Liver (tissue), 9 donors: ENCODE data around the gene PRPSAP2. TPM values are rescaled to one million over a fixed set of nuclear protein-coding genes. Genes with fewer than 3 reads are reported as not detected.

Source experiments
- DNase-seq: peaks from one replicate; pipeline ENCODE4 v3.0.0-alpha.2; 2017; ENCODE audit warnings: low spot score
- H3K27ac ChIP-seq, 2 donors: one replicate each; pipeline ENCODE4 v1.7.0; 2013; ENCODE audit warnings: inconsistent platforms in 2 of 2, low read length in 2 of 2, control low read depth in 1 of 2, low read depth in 1 of 2, mild to moderate bottlenecking in 1 of 2
- H3K27me3 ChIP-seq, 4 donors: one replicate each; pipeline versions ENCODE4 v1.6.1 to v1.7.0; 2013; ENCODE audit warnings: low read length in 3 of 4, inconsistent platforms in 1 of 4, mild to moderate bottlenecking in 1 of 4, moderate library complexity in 1 of 4; ENCODE audit not compliant: control insufficient read depth in 4 of 4, insufficient read depth in 4 of 4
- H3K36me3 ChIP-seq, 4 donors: one replicate each; pipeline versions ENCODE4 v1.6.1 to v1.7.0; 2013; ENCODE audit warnings: low read length in 3 of 4, mild to moderate bottlenecking in 3 of 4, low read depth in 1 of 4, moderate library complexity in 1 of 4; ENCODE audit not compliant: control insufficient read depth in 4 of 4, insufficient read depth in 3 of 4
- H3K4me1 ChIP-seq, 4 donors: one replicate each; pipeline versions ENCODE4 v1.6.1 to v1.7.0; 2013; ENCODE audit warnings: low read length in 3 of 4, mild to moderate bottlenecking in 3 of 4, moderate library complexity in 1 of 4; ENCODE audit not compliant: control insufficient read depth in 4 of 4, insufficient read depth in 4 of 4
- H3K4me3 ChIP-seq, 3 donors: one replicate each; pipeline versions ENCODE4 v1.6.1 to v1.7.0; 2013; ENCODE audit warnings: low read length in 3 of 3, control low read depth in 1 of 3, low read depth in 1 of 3, mild to moderate bottlenecking in 1 of 3
- H3K9ac ChIP-seq, 2 donors: one replicate each; pipeline ENCODE4 v1.7.0; 2013; ENCODE audit warnings: low read length in 2 of 2, mild to moderate bottlenecking in 2 of 2, moderate library complexity in 2 of 2, control low read depth in 1 of 2, low read depth in 1 of 2
- H3K9me3 ChIP-seq, 4 donors: one replicate each; pipeline versions ENCODE4 v1.6.1 to v1.7.0; 2013; ENCODE audit warnings: low read length in 3 of 4; ENCODE audit not compliant: control insufficient read depth in 4 of 4
- ATF3 ChIP-seq: IDR thresholded peaks from 2 replicates; pipeline ENCODE4 v1.6.1; 2016; ENCODE audit warnings: antibody characterized with exemption
- CTCF ChIP-seq: fragments of 150-350 bp; IDR thresholded peaks from 2 replicates; pipeline ENCODE4 v1.5.1; 2017; ENCODE audit warnings: improper control_type of control experiment, low read depth, low read length; ENCODE audit not compliant: missing input control
- EGR1 ChIP-seq, 2 donors: IDR thresholded peaks; 2 replicates each; pipeline ENCODE4 v1.6.1; 2016 to 2018; ENCODE audit warnings: antibody characterized with exemption in 2 of 2, low read depth in 2 of 2
- FOXA1 ChIP-seq: IDR thresholded peaks from 2 replicates; pipeline ENCODE4 v1.6.1; 2016; ENCODE audit warnings: antibody characterized with exemption
- FOXA2 ChIP-seq: IDR thresholded peaks from 2 replicates; pipeline ENCODE4 v1.6.1; 2016; ENCODE audit warnings: antibody characterized with exemption
- JUND ChIP-seq, 2 donors: IDR thresholded peaks; 2 replicates each; pipeline ENCODE4 v1.6.1; 2016; ENCODE audit warnings: antibody characterized with exemption in 2 of 2
- NR2F2 ChIP-seq: IDR thresholded peaks from 2 replicates; pipeline ENCODE4 v1.6.1; 2016; ENCODE audit warnings: antibody characterized with exemption
- RAD21 ChIP-seq, 2 donors: IDR thresholded peaks; 2 replicates each; pipeline ENCODE4 v1.6.1; 2016; ENCODE audit warnings: antibody characterized with exemption in 2 of 2, mild to moderate bottlenecking in 2 of 2
- REST ChIP-seq: IDR thresholded peaks from 2 replicates; pipeline ENCODE4 v1.6.1; 2016; ENCODE audit warnings: antibody characterized with exemption, mild to moderate bottlenecking
- SP1 ChIP-seq: IDR thresholded peaks from 2 replicates; pipeline ENCODE4 v1.6.1; 2018; ENCODE audit warnings: antibody characterized with exemption, mild to moderate bottlenecking
- TAF1 ChIP-seq: conservative IDR thresholded peaks from 2 replicates; pipeline ENCODE4 v1.6.1; 2016; ENCODE audit warnings: antibody characterized with exemption, mild to moderate bottlenecking
- YY1 ChIP-seq: IDR thresholded peaks from 2 replicates; pipeline ENCODE4 v1.6.1; 2016; ENCODE audit warnings: antibody characterized with exemption, mild to moderate bottlenecking
- WGBS: extraction: QIAGEN DNeasy Blood & Tissue Kit; methylation state at CpG from one replicate; pipeline ENCODE4 v1.1.7; 2013; 5-methylcytosine and 5-hydroxymethylcytosine counted together
- polyA plus RNA-seq, 2 donors: library from polyadenylated mRNA; stranded (reverse) in 1 of 2; unstranded in 1 of 2; fragments of 200-250 nt in 1 of 2; fragments of >200 nt in 1 of 2; fragmentation: Nextera tagmentation in 1 of 2; extraction: Ambion mirVana in 1 of 2; gene quantifications; one replicate each; pipeline versions ENCODE4 v1.2.1 to v1.2.3, GENCODE V29; 2013 to 2015
- total RNA-seq, 2 donors: library from RNA; depleted of rRNA; stranded (reverse); fragments of >200 nt; gene quantifications; one replicate each; pipeline ENCODE4 v1.2.3, GENCODE V29; 2014
- donor health status: healthy.
- donor health status: healthy.
- donor health status: healthy.
- donor health status: healthy.
- donor health status: healthy.

The PRPSAP2 gene
- total and polyA plus RNA-seq, 4 donors = 10.2 to 31.4 (median 16.7) TPM

GRCh38 chr17:18937981-18938691 lies 80.2 kb downstream of the PRPSAP2 start:
- H3K9ac ChIP-seq = no peak overlapping the region

GRCh38 chr17:18938692-18939023 lies 80.7 kb downstream of the PRPSAP2 start:
- Histone ChIP-seq H3K9ac (no peak overlapping the region), H3K9me3 (no peaks in the 10 kb centered on the region), H3K36me3 (no peaks in the 10 kb centered on the region), H3K4me3 (no peak overlapping the region), H3K4me1 (no peaks in the 10 kb centered on the region), H3K27me3 (no peaks in the 10 kb centered on the region), H3K27ac (no peak overlapping the region)
- no peak for DNase-seq
- TF ChIP-seq SP1 (no peak), FOXA1 (no peak), NR2F2 (no peak), FOXA2 (no peak), RAD21 (IDR thresholded peaks at IDR 0.05) (no peak)
- WGBS = 74% methylated on average over 2 of the region's 2 CpGs

More at GRCh38 chr17:18937981-18938691, 80.2 kb downstream of the PRPSAP2 start:
- 85% methylated on average over 8 of the region's 8 CpGs for WGBS
- Histone ChIP-seq H3K27ac (no peak overlapping the region), H3K9me3 (no peaks in the 10 kb centered on the region), H3K27me3 (no peaks in the 10 kb centered on the region), H3K36me3 (no peaks in the 10 kb centered on the region), H3K4me3 (no peak overlapping the region), H3K4me1 (no peaks in the 10 kb centered on the region)
- DNase-seq = no peak
- no peak for TF ChIP-seq JUND (IDR thresholded peaks at IDR 0.05)
- TF ChIP-seq YY1 = no peak
- TF ChIP-seq ATF3 = no peak
- no peak for TF ChIP-seq FOXA1
- no peak for TF ChIP-seq TAF1
- TF ChIP-seq NR2F2 = no peak
- no peak for TF ChIP-seq SP1
- no peak for TF ChIP-seq CTCF
- no peak for TF ChIP-seq FOXA2
- no peak for TF ChIP-seq EGR1 (IDR thresholded peaks at IDR 0.05; ENCODE audit: low read depth in 2 of 2)
- TF ChIP-seq RAD21 (IDR thresholded peaks at IDR 0.05) = no peak

- TF ChIP-seq RAD21 (IDR thresholded peaks at IDR 0.05) (no peak), REST (no peak), FOXA2 (no peak), ATF3 (no peak)
- no peak overlapping the region for H3K27ac ChIP-seq
These were observed 86.7 kb downstream of the PRPSAP2 start for GRCh38 chr17:18944646-18945045.

More at GRCh38 chr17:18944646-18945045, 86.7 kb downstream of the PRPSAP2 start:
- Histone ChIP-seq H3K4me3 (no peak overlapping the region), H3K36me3 (no peaks in the 10 kb centered on the region), H3K27me3 (no peaks in the 10 kb centered on the region), H3K4me1 (no peaks in the 10 kb centered on the region), H3K9ac (no peak overlapping the region), H3K9me3 (no peaks in the 10 kb centered on the region)
- DNase-seq = no peak
- WGBS = 86% methylated on average over 5 of the region's 5 CpGs
